GM19328 (cell line): ENCODE measurements around the gene CEP128.
A peak's percentile ranks its signal among the peaks of the same experiment; 100 is the strongest.

Source experiments
- ATAC-seq: cut with Tn5 transposase; IDR thresholded peaks from one replicate; pipeline ENCODE4 v1.9.1; 2021; ENCODE audit warnings: mild to moderate bottlenecking, moderate library complexity; ENCODE audit not compliant: unreplicated experiment

CEP128 gene

DNA sequence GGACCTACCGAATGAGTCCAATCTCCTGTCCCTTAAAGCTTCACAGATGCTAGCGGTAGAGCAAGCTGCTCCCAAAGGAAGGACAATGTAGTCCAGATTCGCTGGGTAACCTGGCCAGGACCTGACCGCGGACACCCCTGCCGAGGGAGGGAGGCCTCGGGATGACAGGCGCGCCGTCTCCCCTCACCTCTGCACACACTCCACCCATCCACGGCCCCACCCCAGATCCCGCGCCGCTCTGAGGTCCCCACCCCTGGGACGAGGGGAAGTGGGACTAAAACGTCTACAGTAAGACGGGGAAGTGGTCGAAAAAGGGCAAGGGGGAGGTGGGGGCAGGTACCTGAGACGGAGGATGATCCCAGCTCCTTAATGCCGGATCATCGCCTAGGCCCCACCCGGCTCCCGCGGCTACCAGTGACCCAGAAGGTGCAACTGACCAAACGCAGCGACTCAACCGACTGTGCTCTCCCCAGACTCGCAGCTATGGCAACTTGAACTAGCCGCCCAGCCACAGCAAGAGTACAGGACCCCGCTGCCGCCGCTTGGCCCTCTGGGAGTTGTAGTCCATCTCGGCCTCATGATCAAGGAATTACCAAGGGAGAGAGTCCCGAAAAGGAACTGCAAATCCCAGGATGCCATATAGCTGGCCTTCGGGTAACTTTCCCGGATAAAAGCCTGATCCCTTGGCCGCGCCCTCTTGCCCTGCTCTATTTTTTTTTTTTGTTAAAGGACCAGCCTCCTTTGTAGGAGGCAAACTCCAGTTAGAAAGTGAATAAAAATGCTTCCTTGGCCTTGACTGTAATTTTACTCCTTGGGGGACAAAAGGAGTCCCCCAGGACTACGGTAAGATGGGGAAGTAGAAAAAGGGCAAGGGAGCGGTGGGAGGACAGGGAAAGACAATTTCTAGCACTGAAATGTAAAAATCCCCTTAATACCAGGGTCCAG, at the start of gene CEP128:
TSS of gene CEP128 (minus strand) at position 498 of the 945 bp plus-strand sequence.
- ATAC-seq, result peak; percentile 97

DNA sequence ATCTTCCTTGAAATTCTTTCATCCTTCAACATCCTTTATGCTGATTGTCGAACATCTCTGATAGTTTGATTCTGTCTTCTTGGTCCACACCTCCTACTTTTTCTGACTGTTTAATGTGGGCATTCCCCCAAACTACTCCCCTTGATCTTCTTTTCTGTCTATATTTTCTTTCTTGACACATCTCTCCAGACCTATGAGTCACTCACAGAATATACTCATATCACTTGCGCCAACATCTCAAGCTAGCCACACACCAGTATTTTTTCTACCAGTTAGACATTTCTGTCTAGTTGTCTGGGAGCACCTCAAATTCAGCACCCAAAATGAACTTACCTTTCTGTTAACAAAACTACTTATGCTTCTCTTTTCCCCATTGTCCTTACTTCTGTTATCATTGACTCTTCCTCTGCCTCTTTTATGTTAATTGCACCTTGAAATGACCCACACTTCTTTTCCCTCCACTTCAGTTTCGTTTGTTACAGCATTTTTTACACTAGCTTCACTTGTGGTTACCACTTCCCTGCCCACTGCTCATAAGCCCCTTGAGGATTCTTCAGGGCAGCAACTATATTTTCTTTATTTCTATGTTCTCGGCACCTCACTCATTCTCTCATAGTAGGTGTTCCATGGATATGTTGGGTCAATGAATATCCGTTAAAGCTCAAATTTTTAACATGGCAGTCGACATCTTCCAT, 47.3 kb upstream of the CEP128 start:
- no peak for ATAC-seq

DNA sequence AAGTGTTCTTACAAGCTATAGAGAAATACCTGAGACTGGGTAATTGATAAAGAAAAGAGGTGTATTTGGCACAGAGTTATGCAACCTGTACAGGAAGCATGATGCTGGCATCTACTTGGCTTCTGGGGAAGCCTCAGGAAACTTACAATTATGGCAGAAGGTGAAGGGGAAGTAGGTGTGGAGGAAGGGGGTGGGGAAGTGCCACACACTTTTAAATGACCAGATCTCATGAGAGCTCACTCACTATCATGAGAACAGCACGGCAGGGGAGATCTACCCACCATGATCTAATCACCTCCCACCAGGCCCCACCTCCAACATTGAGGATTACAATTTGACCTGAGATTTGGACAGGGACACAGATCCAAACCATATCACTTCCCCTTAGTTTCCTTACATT, 46.7 kb upstream of the CEP128 start:
- no peak for ATAC-seq

DNA sequence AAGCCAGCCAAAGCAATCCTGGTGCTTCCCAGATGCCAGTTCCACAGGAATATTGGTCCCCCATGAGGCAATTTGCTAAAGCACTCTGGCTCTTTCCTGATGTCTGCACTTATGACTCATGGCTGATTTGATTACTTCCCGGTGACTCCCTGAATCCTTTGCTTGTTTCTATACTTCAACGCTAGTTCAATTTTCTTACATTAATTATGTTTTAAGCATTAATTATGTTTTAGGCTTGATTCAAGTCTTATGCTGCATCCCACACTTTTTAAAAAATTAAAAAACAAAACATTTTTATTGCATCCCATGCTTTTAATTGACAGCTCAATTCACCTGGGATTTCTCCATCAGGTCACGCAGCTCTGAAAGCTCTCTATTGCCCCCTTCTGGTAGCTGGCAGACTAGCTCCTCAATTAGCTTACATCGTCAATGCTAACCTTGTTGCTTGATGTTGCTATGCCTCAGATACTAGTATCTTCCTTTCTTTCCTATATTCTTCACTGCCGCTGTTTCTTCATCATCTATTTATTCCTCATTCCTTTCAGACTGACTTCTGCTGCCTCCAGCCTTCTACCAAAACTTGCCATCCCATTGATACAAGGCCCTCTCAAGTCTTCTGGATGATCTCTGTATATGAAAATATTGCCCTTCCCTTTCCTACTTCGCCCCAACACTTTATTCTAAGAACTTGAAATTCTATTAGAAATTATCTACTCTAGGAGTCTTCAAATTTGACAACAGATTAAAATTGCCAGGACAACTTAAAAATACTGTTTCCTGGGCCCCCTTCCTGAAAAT, 45.9 kb upstream of the CEP128 start:
- peak; percentile 81 for ATAC-seq

DNA sequence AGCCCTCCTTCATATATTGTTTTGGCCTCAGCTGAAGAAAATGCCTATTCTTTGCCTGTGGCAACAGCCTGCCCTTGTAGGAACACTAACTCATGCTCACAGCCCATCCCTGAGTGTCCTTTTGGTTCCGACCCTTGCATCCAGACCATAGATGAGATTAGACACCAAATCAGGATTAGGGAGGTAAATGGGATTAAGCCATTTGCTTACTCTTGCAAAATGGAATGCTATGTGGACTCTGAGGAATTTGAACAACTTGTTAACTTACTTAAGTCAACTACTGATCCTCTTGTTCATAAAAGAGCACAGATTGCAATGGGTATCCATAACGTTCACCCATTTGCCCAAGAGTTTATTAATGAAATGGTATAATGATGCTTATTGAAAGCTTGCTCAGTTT, 41.2 kb upstream of the CEP128 start:
- ATAC-seq, result no peak

DNA sequence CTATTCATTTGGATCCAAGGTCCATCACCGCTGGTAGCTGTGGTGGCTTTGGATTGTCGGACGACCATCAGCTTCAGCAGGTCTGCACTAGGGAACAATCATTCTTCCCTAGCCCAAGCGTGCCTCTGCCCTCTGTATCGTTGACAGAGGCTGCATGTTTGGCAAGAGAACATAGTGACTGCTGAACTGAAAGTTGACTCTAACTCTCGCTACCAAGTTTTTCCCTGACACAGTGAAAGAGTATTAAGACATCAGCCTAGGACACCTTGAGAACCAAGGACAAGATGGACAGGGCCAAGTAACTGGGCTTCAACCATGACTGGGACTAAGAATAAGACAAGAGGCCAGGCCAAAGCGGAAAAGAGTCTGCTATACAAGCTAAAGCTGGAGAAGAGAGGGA, 40.1 kb upstream of the CEP128 start:
- ATAC-seq, result no peak

DNA sequence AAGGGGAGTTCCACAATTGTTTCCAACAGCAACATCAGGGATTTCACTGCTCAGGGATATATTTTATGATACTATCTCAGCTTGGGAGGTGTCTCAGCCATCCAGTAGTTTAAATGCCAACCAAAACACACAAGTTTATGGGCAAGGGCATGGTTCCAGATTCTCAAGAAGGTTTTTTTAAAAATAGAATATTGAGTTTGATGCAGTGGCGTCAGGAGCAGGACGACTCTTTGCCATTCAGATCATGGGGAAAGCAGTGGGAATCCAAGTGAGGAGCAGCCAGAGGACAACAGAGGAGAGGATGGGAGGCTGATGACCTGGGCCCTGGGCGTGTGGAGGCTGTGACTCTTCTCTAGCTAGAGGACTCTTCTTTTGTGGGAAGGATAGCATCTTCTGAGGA, 39.6 kb upstream of the CEP128 start:
- no peak for ATAC-seq

DNA sequence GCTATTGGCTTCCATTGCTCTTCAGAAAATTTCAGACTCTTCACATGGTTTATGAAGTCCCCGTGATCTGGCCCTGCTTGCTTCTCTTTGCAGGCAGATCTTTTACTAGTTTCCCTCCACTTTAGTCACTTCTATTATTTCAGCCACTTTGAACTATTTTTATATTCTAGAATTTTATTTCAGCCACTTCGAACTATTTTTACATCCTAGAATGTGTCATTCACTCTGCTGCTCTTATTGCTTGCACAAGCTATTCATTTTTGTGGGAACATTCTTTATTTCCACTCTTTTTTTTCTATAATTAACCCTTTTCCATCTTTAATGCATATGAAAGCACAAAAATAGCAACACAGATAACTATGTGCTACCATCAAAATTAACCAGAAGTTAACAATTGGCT, 38.4 kb upstream of the CEP128 start:
- ATAC-seq, result no peak

DNA sequence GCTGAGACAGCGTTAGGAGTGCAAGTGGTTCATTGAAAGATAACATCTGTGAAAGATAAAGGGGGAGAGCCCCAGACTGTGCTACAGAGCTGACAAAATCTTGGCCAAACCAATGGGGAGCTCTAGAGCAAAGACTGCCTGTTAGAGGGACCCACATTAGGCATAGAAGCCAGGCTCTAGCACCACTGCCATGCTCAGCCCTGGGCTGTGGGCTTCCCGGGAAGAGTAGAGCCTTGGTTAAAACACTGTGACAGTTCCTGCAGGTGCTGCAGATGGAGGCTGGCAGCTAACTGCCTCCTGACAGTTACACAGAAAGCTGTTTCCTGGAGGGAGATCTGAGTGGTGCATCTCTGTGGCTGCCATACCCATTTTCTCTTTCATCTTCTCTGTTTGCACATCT, 36.9 kb upstream of the CEP128 start:
- no peak for ATAC-seq

DNA sequence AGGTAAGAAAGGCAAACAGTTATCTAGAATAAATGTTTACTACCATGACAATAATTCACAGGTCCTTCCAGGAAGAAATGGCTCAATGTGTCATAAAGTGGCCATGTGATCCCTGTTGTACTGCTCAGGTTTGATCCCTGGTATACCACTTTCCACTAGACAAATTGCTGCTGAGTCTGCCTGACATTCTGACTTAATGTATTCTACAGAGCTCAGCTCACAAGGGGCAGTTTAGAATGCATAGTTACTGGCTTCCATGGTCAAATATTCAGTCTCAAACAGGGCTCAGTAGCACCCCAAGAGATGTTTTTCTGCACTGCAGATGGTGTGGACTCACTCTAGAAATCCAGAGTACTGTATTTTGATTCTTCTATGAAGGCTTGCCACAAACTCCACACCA, 35.7 kb upstream of the CEP128 start:
- no peak for ATAC-seq

DNA sequence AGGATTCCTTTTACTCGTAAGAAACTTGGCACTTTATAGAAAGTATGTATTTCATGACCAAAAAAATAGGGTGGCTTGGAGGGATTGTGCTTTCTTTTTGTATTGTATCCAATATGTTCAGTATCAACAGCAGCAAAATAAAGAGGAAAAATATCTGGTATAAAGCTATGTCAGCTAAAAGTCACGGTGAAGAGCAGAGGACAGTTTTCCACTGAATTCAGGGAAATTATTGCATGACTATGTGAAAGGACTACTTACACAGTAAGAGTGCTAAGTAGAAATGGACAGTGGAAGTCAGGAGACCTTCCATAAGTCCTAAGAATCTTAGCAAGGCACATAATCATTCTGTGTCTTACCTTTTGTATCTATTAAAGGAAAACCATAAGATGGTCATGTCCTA, 33.1 kb upstream of the CEP128 start:
- no peak for ATAC-seq

DNA sequence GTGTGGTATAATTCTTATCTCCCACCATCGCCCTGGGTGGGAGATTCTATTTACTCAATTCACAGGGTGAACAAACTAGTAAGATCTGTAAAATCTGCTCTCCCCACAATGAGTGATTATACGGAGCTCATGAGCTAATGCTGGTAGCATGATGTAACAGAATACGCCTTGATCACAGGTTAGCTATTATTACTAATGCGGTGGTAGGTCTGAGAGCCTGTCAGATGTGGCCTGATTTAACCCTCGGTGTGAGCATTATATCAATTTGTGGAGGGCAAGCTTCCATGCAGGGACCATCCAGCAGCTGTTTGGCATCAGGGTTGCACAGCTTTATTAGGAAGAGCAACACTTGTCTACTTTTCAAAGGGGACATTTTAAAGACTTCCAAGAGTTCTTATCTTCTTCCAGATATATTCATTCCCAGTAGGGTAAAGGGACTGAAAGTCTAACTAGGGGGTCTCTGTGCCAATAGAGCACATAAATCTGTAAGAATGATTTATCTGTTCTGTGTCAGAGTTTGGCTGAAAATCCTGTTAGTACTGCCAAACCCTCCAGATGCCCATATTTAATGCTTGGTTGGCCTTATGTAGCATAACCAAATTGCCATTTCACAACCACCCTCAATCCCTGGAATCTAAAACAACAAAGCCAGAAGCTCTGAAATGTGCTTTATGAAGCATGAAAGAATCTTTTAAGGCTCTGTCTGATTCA, 32.5 kb upstream of the CEP128 start:
- ATAC-seq, result no peak

DNA sequence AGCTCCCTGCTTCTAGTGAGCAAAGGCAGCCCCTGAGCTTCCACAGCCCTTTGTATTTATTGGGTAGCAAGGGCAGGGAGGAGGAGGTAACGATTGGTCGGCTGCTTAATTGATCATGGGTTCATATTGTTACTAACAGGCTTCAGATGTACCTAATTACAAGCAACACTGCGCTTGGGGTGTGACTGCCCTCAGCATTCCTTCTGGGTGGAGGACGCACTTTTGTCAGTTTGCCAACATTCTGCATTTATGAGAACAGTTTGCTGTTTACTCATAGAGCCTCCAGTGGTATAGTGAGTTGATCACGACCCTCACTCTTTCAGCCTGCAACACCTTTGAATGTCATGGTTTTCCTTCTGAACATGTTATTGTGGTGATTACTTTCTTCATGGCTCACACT, 23.5 kb upstream of the CEP128 start:
- ATAC-seq, result no peak

DNA sequence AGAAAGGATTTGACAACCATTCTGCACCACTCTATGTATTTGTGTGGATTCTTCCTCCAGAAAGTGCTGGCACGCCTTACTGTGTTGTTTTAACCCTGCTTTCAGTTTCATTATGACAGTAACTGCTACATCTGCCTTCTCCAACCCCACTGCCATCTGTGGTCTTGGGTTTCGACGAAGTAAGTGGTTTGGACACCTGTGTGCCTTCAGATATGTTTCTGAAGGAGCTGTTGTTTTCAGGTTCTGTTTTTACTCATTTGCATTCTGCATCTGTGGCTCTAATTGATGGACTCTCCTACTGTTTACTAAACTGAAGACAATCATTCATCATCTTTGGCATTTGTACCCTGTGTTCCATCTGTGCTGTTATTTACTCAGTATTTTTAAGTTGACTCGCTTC, 18.0 kb upstream of the CEP128 start:
- peak; percentile 98 for ATAC-seq

DNA sequence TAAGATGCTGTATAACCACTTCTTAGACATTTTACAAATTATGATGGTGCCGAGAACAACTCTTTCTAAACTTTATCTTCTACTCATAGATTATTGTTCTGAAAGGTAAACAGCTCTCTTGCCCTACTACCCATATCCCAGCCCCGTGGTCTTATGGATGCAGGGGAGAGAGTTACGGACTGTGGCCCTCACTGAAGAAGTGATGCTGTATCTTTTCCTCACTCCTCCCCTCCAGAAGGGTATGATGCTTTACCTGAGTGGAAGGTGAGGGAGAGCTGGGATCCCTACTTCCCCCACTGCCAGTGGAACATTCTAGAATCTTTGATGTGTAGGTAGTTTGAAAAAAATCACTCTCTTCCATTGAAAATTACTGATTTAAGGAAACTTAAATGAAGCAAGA, 17.4 kb upstream of the CEP128 start:
- ATAC-seq, result no peak

DNA sequence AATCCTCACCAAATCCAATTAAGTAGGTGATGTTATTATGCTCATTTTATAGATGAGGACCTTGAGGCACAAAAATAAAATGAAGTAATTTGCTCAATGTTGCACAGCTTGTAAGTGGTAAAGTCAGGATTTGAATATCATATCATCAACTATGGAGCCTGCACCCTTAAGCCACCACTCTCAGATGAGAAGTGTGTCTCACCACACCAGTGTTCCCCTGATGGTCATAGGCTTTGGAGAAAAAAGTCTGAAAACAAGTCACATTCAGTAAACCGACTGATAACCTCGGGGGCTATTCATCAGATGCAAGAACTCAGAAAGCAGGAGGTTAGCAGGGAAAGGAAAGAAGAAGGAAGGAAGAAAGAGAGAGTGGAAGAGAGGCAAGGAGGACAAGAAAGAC, 16.7 kb upstream of the CEP128 start:
- ATAC-seq, result no peak

DNA sequence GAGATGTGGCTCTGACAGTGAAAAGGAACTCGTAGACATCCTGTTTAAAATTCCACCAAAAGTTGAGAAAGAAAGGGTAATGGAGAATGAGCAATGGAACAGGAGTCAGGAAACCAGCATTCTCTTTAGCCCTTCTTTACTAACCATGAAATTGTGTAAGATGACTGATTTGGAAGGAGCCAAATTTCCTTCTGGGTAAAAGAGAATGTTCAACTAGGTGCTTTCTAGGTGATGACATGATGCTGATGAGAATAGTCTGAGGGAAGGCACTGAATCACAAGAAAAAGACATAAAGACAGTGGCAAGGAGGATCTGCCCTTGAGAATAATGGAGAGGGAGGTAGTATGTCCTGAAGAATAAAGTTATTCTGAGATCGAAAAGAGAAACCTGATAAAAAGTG, 16.1 kb upstream of the CEP128 start:
- ATAC-seq, result no peak

DNA sequence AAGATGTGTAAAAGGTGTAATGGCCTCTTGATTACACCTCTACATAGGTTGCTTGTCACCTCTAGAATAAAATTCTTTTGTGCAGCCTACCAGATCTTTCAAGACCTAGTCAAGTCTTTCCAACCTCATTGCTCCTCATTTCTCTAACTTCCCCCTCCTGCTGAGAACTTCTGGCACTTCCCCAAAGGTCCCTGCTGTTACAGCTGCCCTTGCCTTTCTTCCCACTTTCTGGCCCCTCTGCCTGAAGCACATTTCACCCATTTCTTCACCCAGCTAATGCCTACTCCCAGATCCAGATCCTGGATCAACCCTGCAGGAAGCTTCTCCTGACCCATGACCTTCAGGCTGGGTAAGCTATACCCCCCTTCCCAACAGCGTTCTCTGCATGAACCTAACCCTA, 15.4 kb upstream of the CEP128 start:
- ATAC-seq, result no peak

DNA sequence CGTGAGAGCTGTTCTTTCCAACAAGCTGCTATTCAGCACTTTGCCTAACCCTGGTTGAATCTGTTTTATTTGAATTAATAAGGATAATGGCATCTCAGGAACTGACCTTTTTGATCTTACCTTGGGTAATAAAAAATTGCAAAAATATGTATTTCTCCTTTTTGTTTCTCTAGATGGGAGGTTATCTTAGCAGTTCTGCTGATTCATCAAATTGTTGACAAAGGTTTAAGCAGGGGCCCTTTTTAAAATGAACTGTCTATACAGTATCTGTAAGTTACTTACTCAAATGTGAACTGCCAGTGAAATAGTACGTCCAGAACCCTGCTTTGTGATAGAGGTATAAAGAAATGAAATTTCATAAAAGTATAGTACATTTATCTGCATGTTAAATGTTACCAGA, 14.6 kb upstream of the CEP128 start:
- no peak for ATAC-seq

DNA sequence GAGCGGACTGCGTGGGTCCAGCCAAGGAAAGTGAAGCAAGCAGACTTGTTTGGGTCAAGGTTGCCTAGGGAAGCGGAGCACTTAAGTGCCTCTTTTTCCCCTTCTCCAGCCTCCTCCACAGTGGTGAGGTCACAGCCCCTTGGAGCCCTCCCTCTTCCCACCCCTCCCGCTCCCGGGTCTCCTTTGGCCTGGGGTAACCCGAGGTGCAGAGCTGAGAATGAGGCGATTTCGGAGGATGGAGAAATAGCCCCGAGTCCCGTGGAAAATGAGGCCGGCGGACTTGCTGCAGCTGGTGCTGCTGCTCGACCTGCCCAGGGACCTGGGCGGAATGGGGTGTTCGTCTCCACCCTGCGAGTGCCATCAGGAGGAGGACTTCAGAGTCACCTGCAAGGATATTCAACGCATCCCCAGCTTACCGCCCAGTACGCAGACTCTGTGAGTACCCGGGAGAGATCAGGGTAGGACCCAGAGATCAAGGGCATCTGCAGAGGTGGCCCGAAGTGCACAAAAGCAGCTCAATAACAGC, 13.9 kb upstream of the CEP128 start, which contains the start of gene TSHR:
TSS of gene TSHR (plus strand) at position 206 of the 526 bp plus-strand sequence. CDS start at position 266, 60 bp downstream.
- ATAC-seq, result no peak
